ENCODE data around the gene EPHB1.
"Not testable (repeated sequence)": the region's sequence is repeated elsewhere in the genome, so short reads cannot be mapped to it uniquely, and the experiment has no call there.

The EPHB1 gene

GRCh38 chr3:135097276-135097946 is 302.4 kb downstream of the EPHB1 start:
- DNase-seq = no peak

DNA sequence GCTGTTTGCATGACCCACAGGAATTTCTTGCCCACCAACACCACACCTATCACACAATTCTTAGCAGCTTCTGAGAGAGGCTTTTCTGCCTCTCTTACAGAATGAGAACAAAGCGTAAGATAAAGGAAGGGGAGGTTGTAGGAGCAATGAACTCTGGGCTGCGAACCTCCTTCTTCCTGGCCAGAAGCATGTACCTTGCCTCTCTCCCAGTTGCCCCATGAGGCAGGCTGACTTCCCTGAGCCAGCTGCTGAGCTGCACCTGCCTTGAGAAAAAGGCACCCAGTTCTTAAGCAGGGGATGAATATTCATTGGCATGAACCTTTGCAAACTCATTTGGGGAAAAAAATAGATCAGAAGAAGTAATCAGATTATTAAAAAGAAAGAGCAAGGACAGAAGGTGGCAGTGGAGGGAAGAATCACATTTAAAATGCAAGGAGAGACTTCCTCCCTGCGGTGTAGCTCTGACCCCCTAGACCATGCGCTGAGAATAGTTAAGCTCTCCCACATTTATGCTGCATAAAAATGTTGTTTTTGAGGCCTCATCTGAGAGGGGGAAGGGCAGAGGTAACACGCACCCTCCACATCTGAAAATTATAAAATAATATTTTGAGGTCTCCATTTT is 304.8 kb downstream of the EPHB1 start:
- DNase-seq = no peak

DNA sequence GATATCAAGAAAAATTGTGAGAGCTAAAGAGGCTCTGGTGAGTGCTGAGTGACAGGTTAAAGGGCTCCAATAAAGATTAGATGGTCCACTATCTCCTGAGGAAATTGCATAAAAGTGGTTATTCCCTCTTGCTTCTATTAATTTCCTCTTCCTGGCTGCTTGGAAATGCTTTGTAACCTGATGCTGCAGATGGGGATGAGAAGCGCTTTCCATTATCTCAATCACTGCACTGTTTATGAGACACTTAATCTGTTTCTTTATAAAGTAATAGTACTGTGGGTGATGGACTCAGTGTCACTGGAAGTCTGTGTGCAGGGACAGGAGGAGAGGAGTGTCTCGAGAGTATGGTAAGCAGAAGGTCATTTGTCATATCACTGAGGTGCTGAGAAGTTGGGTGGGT is 305.3 kb downstream of the EPHB1 start:
- DNase-seq = no peak

- DNase-seq = no peak
These were observed 308.9 kb downstream of the EPHB1 start for GRCh38 chr3:135103917-135104316.

GRCh38 chr3:135106445-135106844 is 311.4 kb downstream of the EPHB1 start:
- no peak for DNase-seq

DNA sequence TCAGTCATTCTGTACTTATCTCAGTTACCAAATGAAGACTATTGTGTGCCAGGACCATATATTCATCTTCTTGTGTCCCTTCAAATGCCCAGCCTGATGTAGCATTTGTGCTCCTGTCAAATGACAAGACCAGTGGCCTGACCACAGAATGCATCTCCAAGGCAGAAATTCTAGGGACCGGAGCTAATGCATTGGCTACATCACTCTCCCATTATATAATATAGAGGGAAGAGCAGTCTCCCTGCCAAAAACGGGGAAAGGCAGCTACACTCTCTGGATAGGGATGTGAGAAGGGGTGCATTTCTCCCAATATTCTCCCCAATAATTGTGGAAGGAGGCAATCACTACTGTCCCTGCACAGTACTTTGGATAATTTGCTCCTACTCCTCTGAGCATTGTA is 312.0 kb downstream of the EPHB1 start:
- DNase-seq = no peak

- DNase-seq = no peak
These were observed 314.6 kb downstream of the EPHB1 start for GRCh38 chr3:135109681-135110080.

GRCh38 chr3:135114551-135114950 is 319.5 kb downstream of the EPHB1 start:
- DNase-seq = not testable (repeated sequence)

DNA sequence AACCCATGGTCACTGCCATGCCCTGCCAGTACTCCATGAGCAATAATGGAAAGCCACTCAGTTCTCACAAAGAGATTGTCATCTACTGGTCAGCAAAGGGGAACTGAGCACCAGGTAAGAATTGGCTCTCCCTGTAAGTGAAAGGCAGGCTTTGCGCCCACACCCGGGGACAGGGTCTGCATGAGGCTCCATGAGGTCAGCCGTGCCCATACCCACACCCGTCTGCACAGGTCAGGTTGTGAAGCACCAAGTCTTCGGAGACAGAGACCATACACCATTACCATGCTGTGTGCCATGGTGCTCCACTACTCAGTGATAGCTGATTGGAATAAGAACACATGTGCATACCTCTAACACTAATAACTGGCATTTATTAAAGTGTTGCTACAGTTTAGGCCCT is 322.9 kb downstream of the EPHB1 start:
- DNase-seq = no peak

DNA sequence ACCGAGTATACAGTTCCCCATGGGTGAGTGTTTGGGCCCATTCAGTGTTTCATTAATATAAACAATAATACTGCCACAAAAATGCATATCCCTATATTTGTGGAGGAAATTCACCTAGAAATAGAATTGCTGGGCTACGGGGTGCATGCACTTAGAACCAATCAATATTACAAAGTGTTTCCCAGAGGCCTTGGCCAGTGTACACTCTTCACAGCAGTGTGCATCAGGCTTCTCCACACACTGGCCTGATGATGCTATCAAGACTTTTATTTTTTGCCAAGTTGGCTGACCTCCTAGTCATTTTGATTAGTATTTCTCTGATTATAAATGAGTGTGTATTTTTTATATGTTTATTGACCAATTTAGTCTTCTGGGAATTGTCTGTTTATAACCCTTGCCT is 323.7 kb downstream of the EPHB1 start:
- DNase-seq = no peak

DNA sequence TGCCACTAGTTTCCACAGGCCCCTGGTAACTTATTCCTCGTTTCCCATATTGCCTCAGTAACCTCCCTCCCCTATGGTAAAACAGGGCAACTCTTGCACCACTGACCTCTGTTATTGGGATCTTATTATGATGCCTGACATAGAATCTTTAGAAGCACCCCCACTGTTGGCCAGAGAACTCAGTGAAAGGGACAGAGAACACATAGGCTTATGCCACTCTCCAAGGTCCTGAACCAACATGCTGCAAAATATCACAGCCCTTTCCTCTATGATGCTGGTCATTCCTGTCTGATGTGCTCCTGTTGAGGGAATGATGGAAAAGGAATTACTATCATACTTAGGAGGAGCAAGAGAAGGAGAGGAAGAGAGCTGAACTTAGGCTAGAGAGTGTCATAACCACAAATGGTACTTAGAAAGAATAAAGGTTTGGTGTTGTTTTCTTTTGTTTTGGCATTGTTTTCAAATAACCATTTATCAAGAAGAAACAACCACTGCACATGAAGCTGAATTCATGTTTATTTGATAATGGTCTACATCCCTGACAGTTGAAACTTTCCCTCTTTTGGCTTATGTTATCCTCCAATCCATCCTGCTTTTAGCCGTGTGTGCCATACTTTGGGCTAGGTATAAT is 330.2 kb downstream of the EPHB1 start:
- DNase-seq = no peak

DNA sequence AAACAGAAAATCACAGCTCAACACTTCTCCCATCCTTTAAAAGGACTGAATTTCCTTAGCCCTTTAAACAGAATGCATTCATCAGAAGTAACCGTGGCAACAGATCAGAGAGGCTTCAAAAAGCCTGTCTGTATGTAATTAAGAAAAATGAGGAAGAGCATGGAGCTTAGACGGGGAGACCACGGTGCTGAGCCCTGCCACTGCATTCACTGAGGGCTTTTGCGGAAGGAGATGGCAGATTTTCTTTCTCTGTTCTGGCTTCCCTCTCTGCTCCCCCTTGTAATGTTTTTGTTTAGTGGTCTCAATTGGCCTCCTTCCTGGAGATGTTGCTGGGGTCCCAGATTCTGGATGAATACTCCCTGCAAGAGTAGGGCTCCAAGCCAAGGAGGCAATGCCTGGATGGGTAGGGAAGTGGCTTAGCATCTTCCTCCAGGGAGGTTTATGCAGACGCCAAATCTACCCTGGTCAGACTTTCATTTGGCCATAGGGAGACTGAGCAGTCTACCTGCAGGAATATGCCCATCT is 332.9 kb downstream of the EPHB1 start:
- DNase-seq = no peak

DNA sequence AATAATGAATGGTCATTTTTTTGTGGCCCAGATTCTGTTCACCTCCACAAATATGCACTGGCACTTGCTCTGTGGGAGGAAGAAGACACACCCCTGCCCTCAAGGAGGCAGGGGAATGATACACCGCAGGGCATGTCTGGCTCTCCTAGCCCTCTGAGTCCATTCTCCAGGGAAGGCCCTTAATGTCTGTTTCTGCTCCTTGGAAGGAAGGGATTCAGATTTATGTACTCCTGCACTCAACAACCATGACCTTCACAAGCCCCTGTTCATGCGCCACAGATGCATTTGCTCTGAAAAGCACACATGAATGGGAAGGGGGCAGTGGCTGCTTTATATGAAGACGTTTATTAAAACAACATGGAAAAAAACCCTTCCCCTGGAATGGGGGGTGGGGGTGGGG is 333.8 kb downstream of the EPHB1 start:
- DNase-seq = no peak

DNA sequence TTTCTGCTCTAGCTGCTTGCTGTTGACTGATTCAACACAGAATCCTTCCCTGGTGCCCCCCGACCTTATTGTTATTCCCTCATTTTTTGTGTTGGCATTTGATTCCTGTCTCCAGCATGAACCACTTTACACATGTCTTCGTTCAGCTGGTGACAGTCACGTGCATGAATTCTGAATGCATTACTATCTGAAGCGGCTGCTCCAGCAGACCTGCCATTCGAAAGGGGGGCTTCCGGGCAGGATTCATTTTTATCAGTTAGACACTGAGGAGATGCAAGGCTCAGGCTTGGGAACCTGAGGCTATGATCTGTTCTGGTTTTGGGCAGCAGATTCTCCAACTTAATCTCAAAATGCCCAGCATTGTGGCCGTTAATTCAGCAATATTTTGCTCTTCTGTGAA is 336.2 kb downstream of the EPHB1 start:
- DNase-seq = no peak

DNA sequence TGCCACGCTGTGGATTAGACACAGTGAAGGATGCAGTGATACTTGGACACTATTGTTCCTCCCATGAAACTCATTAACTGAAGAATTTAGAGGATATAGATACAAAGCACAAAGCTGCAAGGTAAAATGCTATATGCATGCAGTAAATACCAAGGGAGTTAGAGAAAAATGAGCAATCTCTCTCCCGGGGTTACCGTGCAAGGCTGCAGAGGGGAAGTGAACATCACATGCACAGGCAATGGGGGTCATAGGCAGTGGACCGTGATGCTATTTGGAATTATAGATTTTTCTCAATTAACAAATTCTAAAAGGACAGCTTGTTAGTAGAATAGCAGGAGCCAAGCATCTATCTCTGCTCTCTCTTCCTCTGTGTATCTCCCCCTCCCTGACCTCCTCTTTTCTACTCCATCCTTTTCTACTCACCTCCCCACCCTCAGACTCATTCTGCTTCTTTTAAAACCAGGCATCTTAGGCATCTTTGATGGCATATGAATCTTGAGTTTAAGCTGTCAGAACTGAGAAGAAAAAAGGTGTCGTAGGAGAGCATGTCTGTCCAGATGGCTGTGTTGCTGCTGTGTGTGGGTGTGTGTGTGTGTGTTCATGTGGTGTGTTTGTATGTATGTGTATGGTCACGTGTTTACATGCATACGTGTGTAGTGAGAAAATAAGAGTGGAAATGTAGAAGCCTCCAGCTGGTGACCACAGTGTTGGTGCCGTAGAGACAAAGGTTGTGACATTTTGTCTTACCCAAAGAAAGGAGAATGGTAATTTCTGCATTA is 339.0 kb downstream of the EPHB1 start:
- no peak for DNase-seq

DNA sequence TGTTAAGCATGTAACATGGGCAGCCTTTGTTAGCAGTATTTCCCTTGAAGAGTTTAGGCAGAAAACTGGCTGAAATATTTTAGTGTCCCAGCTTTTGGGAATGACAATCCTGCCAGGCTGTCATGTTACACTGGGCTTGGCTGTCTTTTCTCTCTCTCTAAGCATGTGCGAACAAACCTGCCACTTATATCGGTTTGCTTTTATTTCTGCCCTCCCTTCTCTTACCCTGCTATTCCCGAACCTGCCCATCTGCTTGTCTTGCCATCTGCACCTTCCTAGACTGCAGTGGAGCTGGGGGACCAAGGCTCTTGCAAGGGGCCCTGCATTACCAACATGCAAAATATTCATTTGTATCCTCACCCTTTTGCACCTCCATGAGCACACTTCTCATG is 339.6 kb downstream of the EPHB1 start:
- DNase-seq = no peak

DNA sequence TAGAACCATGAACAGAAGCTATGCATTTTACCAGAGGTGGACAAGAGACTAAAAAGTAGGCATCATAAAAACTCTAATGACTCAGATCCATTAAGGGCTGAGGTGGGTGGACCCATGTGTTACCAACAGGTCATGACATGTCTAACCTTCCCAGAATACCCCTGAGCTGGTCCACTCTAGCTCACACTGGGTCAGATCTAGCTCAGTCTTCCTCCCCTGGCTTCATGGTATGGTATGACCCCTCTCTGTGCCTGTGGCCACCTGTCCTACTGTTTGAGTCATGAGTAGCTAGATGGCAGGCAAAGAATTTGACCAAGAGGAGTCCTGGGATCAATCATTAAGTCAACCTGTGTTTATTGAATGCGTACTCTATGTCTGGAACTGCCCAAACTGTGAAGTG is 340.4 kb downstream of the EPHB1 start:
- no peak for DNase-seq

- no peak for DNase-seq
These were observed 341.5 kb downstream of the EPHB1 start for GRCh38 chr3:135136361-135137100.

DNA sequence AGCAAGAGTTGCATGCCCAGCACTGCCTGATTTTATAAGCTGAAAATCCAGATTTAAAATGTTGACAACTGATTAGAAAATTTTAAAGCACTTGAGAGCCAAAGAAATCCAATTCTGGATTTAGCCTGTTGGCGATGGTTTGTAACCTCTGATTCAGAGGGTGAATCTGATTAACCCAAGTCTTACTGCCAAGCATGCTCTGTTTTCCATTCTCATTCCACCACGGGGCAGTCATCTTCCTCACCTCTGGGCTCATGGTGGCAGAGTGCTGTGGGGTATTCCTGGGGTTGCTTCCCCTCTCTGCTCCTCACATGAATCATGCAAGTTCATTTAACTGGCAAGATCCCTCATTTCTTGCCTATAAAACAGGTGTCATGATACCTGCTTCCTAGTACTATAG is 342.2 kb downstream of the EPHB1 start:
- DNase-seq = no peak

GRCh38 chr3:135138776-135139175 is 343.7 kb downstream of the EPHB1 start:
- DNase-seq = no peak

- DNase-seq = no peak
These were observed 345.5 kb downstream of the EPHB1 start for GRCh38 chr3:135140591-135140990.

DNA sequence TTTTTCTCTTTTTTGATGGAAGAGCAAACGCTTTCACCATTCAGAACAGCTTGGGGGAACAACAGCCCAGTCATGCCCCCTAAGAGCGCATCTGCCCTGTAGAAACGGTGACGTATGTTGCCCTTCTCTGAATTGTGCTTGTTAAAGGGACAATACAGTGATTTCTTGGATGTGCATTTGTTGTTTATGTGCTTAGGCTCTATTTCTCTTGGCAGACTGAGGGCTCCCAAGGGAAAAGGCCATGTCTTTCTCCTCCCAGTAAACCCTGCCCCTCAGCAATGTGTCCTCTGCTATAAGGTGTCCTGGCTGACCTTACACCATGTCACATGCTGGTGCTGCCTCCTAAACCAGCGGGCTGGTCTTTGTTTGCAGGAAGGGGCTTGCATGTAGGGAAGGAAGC is 346.1 kb downstream of the EPHB1 start:
- no peak for DNase-seq

GRCh38 chr3:135141672-135142071 is 346.6 kb downstream of the EPHB1 start:
- no peak for DNase-seq
